Measurements from ENCODE around the gene SRGAP3.

DNA sequence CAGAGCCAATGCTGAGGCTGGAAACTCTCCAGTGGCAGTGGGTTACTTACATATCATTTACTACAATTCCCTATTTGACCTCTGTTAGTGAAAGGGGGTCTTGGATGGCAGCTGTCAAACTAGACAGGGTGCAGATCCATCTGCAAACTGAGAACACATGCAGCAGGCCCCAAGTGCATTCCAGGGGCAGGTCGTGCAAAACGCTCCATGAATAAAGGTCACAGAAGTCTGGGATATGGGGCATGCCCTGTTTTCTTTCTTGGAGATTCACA lies 261.1 kb downstream of the SRGAP3 start:
- TF ChIP-seq POLR2A (IDR thresholded peaks at IDR 0.05) = no peak
- TF ChIP-seq POLR2AphosphoS5 (IDR thresholded peaks at IDR 0.05) = no peak
- TF ChIP-seq, protein P1, sequence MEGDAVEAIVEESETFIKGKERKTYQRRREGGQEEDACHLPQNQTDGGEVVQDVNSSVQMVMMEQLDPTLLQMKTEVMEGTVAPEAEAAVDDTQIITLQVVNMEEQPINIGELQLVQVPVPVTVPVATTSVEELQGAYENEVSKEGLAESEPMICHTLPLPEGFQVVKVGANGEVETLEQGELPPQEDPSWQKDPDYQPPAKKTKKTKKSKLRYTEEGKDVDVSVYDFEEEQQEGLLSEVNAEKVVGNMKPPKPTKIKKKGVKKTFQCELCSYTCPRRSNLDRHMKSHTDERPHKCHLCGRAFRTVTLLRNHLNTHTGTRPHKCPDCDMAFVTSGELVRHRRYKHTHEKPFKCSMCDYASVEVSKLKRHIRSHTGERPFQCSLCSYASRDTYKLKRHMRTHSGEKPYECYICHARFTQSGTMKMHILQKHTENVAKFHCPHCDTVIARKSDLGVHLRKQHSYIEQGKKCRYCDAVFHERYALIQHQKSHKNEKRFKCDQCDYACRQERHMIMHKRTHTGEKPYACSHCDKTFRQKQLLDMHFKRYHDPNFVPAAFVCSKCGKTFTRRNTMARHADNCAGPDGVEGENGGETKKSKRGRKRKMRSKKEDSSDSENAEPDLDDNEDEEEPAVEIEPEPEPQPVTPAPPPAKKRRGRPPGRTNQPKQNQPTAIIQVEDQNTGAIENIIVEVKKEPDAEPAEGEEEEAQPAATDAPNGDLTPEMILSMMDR (IDR thresholded peaks at IDR 0.05) = no peak

Measured in gastroesophageal sphincter (tissue), 3 donors.